Measurements from ENCODE around the gene MSI2.

Gene MSI2

GRCh38 chr17:57574040-57574513 is 317.8 kb downstream of the MSI2 start:
- DNase-seq (ENCODE audit: low read depth), result no peak
- no peak overlapping the region for H3K4me3 ChIP-seq (ENCODE audit: low read depth, low read length)
- TF ChIP-seq CTCF (IDR thresholded peaks at IDR 0.05; ENCODE audit: insufficient read depth, low read depth, low read length, missing control alignments), result no peak

GRCh38 chr17:57576744-57577143 is 320.4 kb downstream of the MSI2 start:
- no peak for DNase-seq (ENCODE audit: low read depth)
- no peak overlapping the region for H3K4me3 ChIP-seq (ENCODE audit: low read depth, low read length)
- TF ChIP-seq CTCF (IDR thresholded peaks at IDR 0.05; ENCODE audit: insufficient read depth, low read depth, low read length, missing control alignments), result no peak

GRCh38 chr17:57577751-57578607 is 321.7 kb downstream of the MSI2 start:
- H3K4me3 ChIP-seq (ENCODE audit: low read depth, low read length), result no peak overlapping the region
- no peak for TF ChIP-seq CTCF (IDR thresholded peaks at IDR 0.05; ENCODE audit: insufficient read depth, low read depth, low read length, missing control alignments)
- DNase-seq (ENCODE audit: low read depth), result no peak

- no peak overlapping the region for H3K4me3 ChIP-seq (ENCODE audit: low read depth, low read length)
- peak; percentile 10 for DNase-seq (ENCODE audit: low read depth)
- TF ChIP-seq CTCF (IDR thresholded peaks at IDR 0.05; ENCODE audit: insufficient read depth, low read depth, low read length, missing control alignments), result no peak
Observed at GRCh38 chr17:57578608-57579225, 322.4 kb downstream of the MSI2 start.

- no peak for DNase-seq (ENCODE audit: low read depth)
- H3K4me3 ChIP-seq (ENCODE audit: low read depth, low read length), result no peak overlapping the region
- TF ChIP-seq CTCF (IDR thresholded peaks at IDR 0.05; ENCODE audit: insufficient read depth, low read depth, low read length, missing control alignments), result no peak
Observed at GRCh38 chr17:57579245-57579644, 322.9 kb downstream of the MSI2 start.

GRCh38 chr17:57580055-57580739 is 323.9 kb downstream of the MSI2 start:
- TF ChIP-seq CTCF (IDR thresholded peaks at IDR 0.05; ENCODE audit: insufficient read depth, low read depth, low read length, missing control alignments), result no peak
- no peak overlapping the region for H3K4me3 ChIP-seq (ENCODE audit: low read depth, low read length)
- DNase-seq (ENCODE audit: low read depth), result no peak
